Liver (tissue), 3 donors: ENCODE measurements around the gene FLT1.

ENCODE experiments used
- ATF3 ChIP-seq: IDR thresholded peaks from 2 replicates; pipeline ENCODE4 v1.6.1; 2016; ENCODE audit warnings: antibody characterized with exemption
- CTCF ChIP-seq: fragments of 150-350 bp; IDR thresholded peaks from 2 replicates; pipeline ENCODE4 v1.5.1; 2017; ENCODE audit warnings: improper control_type of control experiment, low read depth, low read length; ENCODE audit not compliant: missing input control
- EGR1 ChIP-seq, 2 donors: IDR thresholded peaks; 2 replicates each; pipeline ENCODE4 v1.6.1; 2016 to 2018; ENCODE audit warnings: antibody characterized with exemption in 2 of 2, low read depth in 2 of 2
- MAX ChIP-seq: IDR thresholded peaks from 2 replicates; pipeline ENCODE4 v1.6.1; 2016; ENCODE audit warnings: antibody characterized with exemption
- RAD21 ChIP-seq, 2 donors: IDR thresholded peaks; 2 replicates each; pipeline ENCODE4 v1.6.1; 2016; ENCODE audit warnings: antibody characterized with exemption in 2 of 2, mild to moderate bottlenecking in 2 of 2
- REST ChIP-seq: IDR thresholded peaks from 2 replicates; pipeline ENCODE4 v1.6.1; 2016; ENCODE audit warnings: antibody characterized with exemption, mild to moderate bottlenecking
- RXRA ChIP-seq, 2 donors: IDR thresholded peaks; 2 replicates each; pipeline ENCODE4 v1.6.1; 2017 to 2018; ENCODE audit warnings: antibody characterized with exemption in 2 of 2, mild to moderate bottlenecking in 1 of 2
- SP1 ChIP-seq: IDR thresholded peaks from 2 replicates; pipeline ENCODE4 v1.6.1; 2018; ENCODE audit warnings: antibody characterized with exemption, mild to moderate bottlenecking
- TAF1 ChIP-seq: conservative IDR thresholded peaks from 2 replicates; pipeline ENCODE4 v1.6.1; 2016; ENCODE audit warnings: antibody characterized with exemption, mild to moderate bottlenecking
- donor health status: healthy.
- donor health status: healthy.

GRCh38 chr13:28250542-28250941 lies 244.4 kb downstream of the FLT1 start:
- TF ChIP-seq REST: no peak
- TF ChIP-seq CTCF: no peak
- TF ChIP-seq MAX: no peak
- TF ChIP-seq ATF3: no peak
- no peak for TF ChIP-seq TAF1
- TF ChIP-seq SP1: no peak
- no peak for TF ChIP-seq EGR1 (IDR thresholded peaks at IDR 0.05; ENCODE audit: low read depth in 2 of 2)
- no peak for TF ChIP-seq RAD21 (IDR thresholded peaks at IDR 0.05)
- no peak for TF ChIP-seq RXRA (IDR thresholded peaks at IDR 0.05)
